Liver (tissue), 9 donors: ENCODE data around the gene MRPS18A. TPM values are rescaled to one million over a fixed set of nuclear protein-coding genes. Genes with fewer than 3 reads are reported as not detected.

Experiments
- DNase-seq: peaks from one replicate; pipeline ENCODE4 v3.0.0-alpha.2; 2017; ENCODE audit warnings: low spot score
- H3K27ac ChIP-seq, 2 donors: one replicate each; pipeline ENCODE4 v1.7.0; 2013; ENCODE audit warnings: inconsistent platforms in 2 of 2, low read length in 2 of 2, control low read depth in 1 of 2, low read depth in 1 of 2, mild to moderate bottlenecking in 1 of 2
- H3K27me3 ChIP-seq, 4 donors: one replicate each; pipeline versions ENCODE4 v1.6.1 to v1.7.0; 2013; ENCODE audit warnings: low read length in 3 of 4, inconsistent platforms in 1 of 4, mild to moderate bottlenecking in 1 of 4, moderate library complexity in 1 of 4; ENCODE audit not compliant: control insufficient read depth in 4 of 4, insufficient read depth in 4 of 4
- H3K36me3 ChIP-seq, 4 donors: one replicate each; pipeline versions ENCODE4 v1.6.1 to v1.7.0; 2013; ENCODE audit warnings: low read length in 3 of 4, mild to moderate bottlenecking in 3 of 4, low read depth in 1 of 4, moderate library complexity in 1 of 4; ENCODE audit not compliant: control insufficient read depth in 4 of 4, insufficient read depth in 3 of 4
- H3K4me1 ChIP-seq, 4 donors: one replicate each; pipeline versions ENCODE4 v1.6.1 to v1.7.0; 2013; ENCODE audit warnings: low read length in 3 of 4, mild to moderate bottlenecking in 3 of 4, moderate library complexity in 1 of 4; ENCODE audit not compliant: control insufficient read depth in 4 of 4, insufficient read depth in 4 of 4
- H3K4me3 ChIP-seq, 3 donors: one replicate each; pipeline versions ENCODE4 v1.6.1 to v1.7.0; 2013; ENCODE audit warnings: low read length in 3 of 3, control low read depth in 1 of 3, low read depth in 1 of 3, mild to moderate bottlenecking in 1 of 3
- H3K9ac ChIP-seq, 2 donors: one replicate each; pipeline ENCODE4 v1.7.0; 2013; ENCODE audit warnings: low read length in 2 of 2, mild to moderate bottlenecking in 2 of 2, moderate library complexity in 2 of 2, control low read depth in 1 of 2, low read depth in 1 of 2
- H3K9me3 ChIP-seq, 4 donors: one replicate each; pipeline versions ENCODE4 v1.6.1 to v1.7.0; 2013; ENCODE audit warnings: low read length in 3 of 4; ENCODE audit not compliant: control insufficient read depth in 4 of 4
- EGR1 ChIP-seq, 2 donors: IDR thresholded peaks; 2 replicates each; pipeline ENCODE4 v1.6.1; 2016 to 2018; ENCODE audit warnings: antibody characterized with exemption in 2 of 2, low read depth in 2 of 2
- FOXA1 ChIP-seq: IDR thresholded peaks from 2 replicates; pipeline ENCODE4 v1.6.1; 2016; ENCODE audit warnings: antibody characterized with exemption
- FOXA2 ChIP-seq: IDR thresholded peaks from 2 replicates; pipeline ENCODE4 v1.6.1; 2016; ENCODE audit warnings: antibody characterized with exemption
- GABPA ChIP-seq, 2 donors: IDR thresholded peaks in 1 of 2; conservative IDR thresholded peaks in 1 of 2; 2 replicates each; pipeline ENCODE4 v1.6.1; 2016; ENCODE audit warnings: antibody characterized with exemption in 2 of 2, mild to moderate bottlenecking in 1 of 2, moderate library complexity in 1 of 2
- HNF4A ChIP-seq, 2 donors: conservative IDR thresholded peaks; 2 replicates each; pipeline ENCODE4 v1.6.1; 2016; ENCODE audit warnings: antibody characterized with exemption in 2 of 2, mild to moderate bottlenecking in 2 of 2
- HNF4G ChIP-seq: IDR thresholded peaks from 2 replicates; pipeline ENCODE4 v1.6.1; 2016; ENCODE audit warnings: antibody characterized with exemption
- JUND ChIP-seq, 2 donors: IDR thresholded peaks; 2 replicates each; pipeline ENCODE4 v1.6.1; 2016; ENCODE audit warnings: antibody characterized with exemption in 2 of 2
- NR2F2 ChIP-seq: IDR thresholded peaks from 2 replicates; pipeline ENCODE4 v1.6.1; 2016; ENCODE audit warnings: antibody characterized with exemption
- RAD21 ChIP-seq, 2 donors: IDR thresholded peaks; 2 replicates each; pipeline ENCODE4 v1.6.1; 2016; ENCODE audit warnings: antibody characterized with exemption in 2 of 2, mild to moderate bottlenecking in 2 of 2
- RXRA ChIP-seq, 2 donors: IDR thresholded peaks; 2 replicates each; pipeline ENCODE4 v1.6.1; 2017 to 2018; ENCODE audit warnings: antibody characterized with exemption in 2 of 2, mild to moderate bottlenecking in 1 of 2
- SP1 ChIP-seq: IDR thresholded peaks from 2 replicates; pipeline ENCODE4 v1.6.1; 2018; ENCODE audit warnings: antibody characterized with exemption, mild to moderate bottlenecking
- TAF1 ChIP-seq: conservative IDR thresholded peaks from 2 replicates; pipeline ENCODE4 v1.6.1; 2016; ENCODE audit warnings: antibody characterized with exemption, mild to moderate bottlenecking
- YY1 ChIP-seq: IDR thresholded peaks from 2 replicates; pipeline ENCODE4 v1.6.1; 2016; ENCODE audit warnings: antibody characterized with exemption, mild to moderate bottlenecking
- WGBS: extraction: QIAGEN DNeasy Blood & Tissue Kit; methylation state at CpG from one replicate; pipeline ENCODE4 v1.1.7; 2013; 5-methylcytosine and 5-hydroxymethylcytosine counted together
- polyA plus RNA-seq, 2 donors: library from polyadenylated mRNA; stranded (reverse) in 1 of 2; unstranded in 1 of 2; fragments of 200-250 nt in 1 of 2; fragments of >200 nt in 1 of 2; fragmentation: Nextera tagmentation in 1 of 2; extraction: Ambion mirVana in 1 of 2; gene quantifications; one replicate each; pipeline versions ENCODE4 v1.2.1 to v1.2.3, GENCODE V29; 2013 to 2015
- total RNA-seq, 2 donors: library from RNA; depleted of rRNA; stranded (reverse); fragments of >200 nt; gene quantifications; one replicate each; pipeline ENCODE4 v1.2.3, GENCODE V29; 2014
- TF ChIP-seq, protein P1 (sequence below): IDR thresholded peaks from 2 replicates; pipeline ENCODE4 v1.6.1; 2016; ENCODE audit warnings: antibody characterized with exemption
- TF ChIP-seq, protein P2 (sequence below): IDR thresholded peaks from 2 replicates; pipeline ENCODE4 v1.6.1; 2016; ENCODE audit warnings: antibody characterized with exemption
- TF ChIP-seq, protein P3 (sequence below): fragments of 150-350 bp; IDR thresholded peaks from 2 replicates; pipeline ENCODE4 v1.5.1; 2017; ENCODE audit warnings: improper control_type of control experiment, low read depth, low read length; ENCODE audit not compliant: missing input control
- TF ChIP-seq, protein P4 (sequence below): IDR thresholded peaks from 2 replicates; pipeline ENCODE4 v1.6.1; 2016; ENCODE audit warnings: antibody characterized with exemption, mild to moderate bottlenecking
- TF ChIP-seq, protein P5 (sequence below): IDR thresholded peaks from 2 replicates; pipeline ENCODE4 v1.6.1; 2016; ENCODE audit warnings: antibody characterized with exemption
- donor health status: healthy.
- donor health status: healthy.
- donor health status: healthy.
- donor health status: healthy.
- donor health status: healthy.

The MRPS18A gene
- total and polyA plus RNA-seq, 4 donors, result 21.5 to 50.5 (median 35.0) TPM

DNA sequence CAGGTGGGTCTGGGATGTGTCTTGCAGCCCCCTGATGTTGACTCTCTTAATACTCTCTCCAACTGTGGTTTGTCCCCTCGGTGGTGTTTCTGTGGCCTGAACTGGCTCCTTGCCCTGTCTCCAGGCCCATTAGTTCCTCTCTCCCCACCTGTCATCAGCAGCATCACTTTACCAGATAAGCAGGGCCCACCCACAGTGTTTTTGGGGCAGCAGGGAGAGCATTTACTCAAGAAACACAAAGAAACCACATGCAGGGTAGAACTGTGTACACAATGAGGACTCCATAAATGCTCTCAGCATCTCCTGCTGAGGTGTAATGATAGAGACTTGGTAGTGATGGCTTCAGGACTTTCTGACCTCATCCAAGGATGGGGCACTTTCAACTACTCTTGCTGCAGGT, 20.2 kb upstream of the MRPS18A start:
- 46% methylated on average over 1 of the region's 1 CpG for WGBS
- H3K9me3 ChIP-seq, result no peaks in the 10 kb centered on the region
- no peak overlapping the region for H3K9ac ChIP-seq
- no peaks in the 10 kb centered on the region for H3K36me3 ChIP-seq
- no peak for DNase-seq
- H3K27me3 ChIP-seq, result peaks cover 0 to 6% (median 0%) of the 10 kb centered on the region in 4 donors
- H3K27ac ChIP-seq, result no peak overlapping the region
- no peak overlapping the region for H3K4me3 ChIP-seq
- TF ChIP-seq GABPA (IDR thresholded peaks at IDR 0.05 in 1 of 2, conservative IDR thresholded peaks at IDR 0.05 in 1 of 2), result no peak
- TF ChIP-seq RXRA (IDR thresholded peaks at IDR 0.05), result no peak
- no peak for TF ChIP-seq FOXA1
- TF ChIP-seq, protein P1, sequence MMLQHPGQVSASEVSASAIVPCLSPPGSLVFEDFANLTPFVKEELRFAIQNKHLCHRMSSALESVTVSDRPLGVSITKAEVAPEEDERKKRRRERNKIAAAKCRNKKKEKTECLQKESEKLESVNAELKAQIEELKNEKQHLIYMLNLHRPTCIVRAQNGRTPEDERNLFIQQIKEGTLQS, result no peak
- TF ChIP-seq JUND (IDR thresholded peaks at IDR 0.05), result no peak
- TF ChIP-seq EGR1 (IDR thresholded peaks at IDR 0.05; ENCODE audit: low read depth in 2 of 2), result no peak
- H3K4me1 ChIP-seq, result no peaks in the 10 kb centered on the region

DNA sequence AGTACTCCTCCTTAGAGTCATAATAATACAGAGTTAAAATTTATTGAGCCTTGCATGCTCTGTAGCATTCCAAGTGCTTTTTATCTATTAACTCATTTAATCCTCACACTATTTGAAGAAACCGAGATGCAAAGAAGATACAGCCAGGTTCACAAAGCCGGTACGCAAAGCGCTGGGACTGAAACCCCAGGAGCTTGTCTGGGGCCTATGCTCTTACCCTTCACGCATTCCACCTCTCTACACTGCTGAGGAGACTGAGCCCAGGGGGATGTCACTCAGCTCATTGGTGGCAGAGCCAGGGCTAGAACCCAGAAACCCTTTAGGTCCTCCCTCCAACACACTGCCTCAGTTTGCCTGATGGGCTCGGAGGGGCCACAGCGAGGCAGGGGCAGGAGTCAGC, 19.7 kb upstream of the MRPS18A start:
- Histone ChIP-seq H3K27ac (no peak overlapping the region), H3K4me3 (no peak overlapping the region), H3K27me3 (peaks cover 0 to 4% (median 0%) of the 10 kb centered on the region in 4 donors), H3K4me1 (no peaks in the 10 kb centered on the region), H3K36me3 (no peaks in the 10 kb centered on the region), H3K9ac (no peak overlapping the region), H3K9me3 (no peaks in the 10 kb centered on the region)
- no peak for DNase-seq
- 93% methylated on average over 7 of the region's 7 CpGs for WGBS
- TF ChIP-seq, protein P1, result no peak
- TF ChIP-seq HNF4A (conservative IDR thresholded peaks at IDR 0.05) (no peak), SP1 (no peak), NR2F2 (no peak), JUND (IDR thresholded peaks at IDR 0.05) (no peak), FOXA1 (no peak), TAF1 (no peak), EGR1 (IDR thresholded peaks at IDR 0.05; ENCODE audit: low read depth in 2 of 2) (no peak), RAD21 (IDR thresholded peaks at IDR 0.05) (no peak), GABPA (IDR thresholded peaks at IDR 0.05 in 1 of 2, conservative IDR thresholded peaks at IDR 0.05 in 1 of 2) (no peak), YY1 (no peak), HNF4G (no peak), FOXA2 (no peak), RXRA (IDR thresholded peaks at IDR 0.05) (no peak)
- TF ChIP-seq, protein P2, sequence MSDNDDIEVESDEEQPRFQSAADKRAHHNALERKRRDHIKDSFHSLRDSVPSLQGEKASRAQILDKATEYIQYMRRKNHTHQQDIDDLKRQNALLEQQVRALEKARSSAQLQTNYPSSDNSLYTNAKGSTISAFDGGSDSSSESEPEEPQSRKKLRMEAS, result no peak
- TF ChIP-seq, protein P3, sequence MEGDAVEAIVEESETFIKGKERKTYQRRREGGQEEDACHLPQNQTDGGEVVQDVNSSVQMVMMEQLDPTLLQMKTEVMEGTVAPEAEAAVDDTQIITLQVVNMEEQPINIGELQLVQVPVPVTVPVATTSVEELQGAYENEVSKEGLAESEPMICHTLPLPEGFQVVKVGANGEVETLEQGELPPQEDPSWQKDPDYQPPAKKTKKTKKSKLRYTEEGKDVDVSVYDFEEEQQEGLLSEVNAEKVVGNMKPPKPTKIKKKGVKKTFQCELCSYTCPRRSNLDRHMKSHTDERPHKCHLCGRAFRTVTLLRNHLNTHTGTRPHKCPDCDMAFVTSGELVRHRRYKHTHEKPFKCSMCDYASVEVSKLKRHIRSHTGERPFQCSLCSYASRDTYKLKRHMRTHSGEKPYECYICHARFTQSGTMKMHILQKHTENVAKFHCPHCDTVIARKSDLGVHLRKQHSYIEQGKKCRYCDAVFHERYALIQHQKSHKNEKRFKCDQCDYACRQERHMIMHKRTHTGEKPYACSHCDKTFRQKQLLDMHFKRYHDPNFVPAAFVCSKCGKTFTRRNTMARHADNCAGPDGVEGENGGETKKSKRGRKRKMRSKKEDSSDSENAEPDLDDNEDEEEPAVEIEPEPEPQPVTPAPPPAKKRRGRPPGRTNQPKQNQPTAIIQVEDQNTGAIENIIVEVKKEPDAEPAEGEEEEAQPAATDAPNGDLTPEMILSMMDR, result no peak
- TF ChIP-seq, protein P4, sequence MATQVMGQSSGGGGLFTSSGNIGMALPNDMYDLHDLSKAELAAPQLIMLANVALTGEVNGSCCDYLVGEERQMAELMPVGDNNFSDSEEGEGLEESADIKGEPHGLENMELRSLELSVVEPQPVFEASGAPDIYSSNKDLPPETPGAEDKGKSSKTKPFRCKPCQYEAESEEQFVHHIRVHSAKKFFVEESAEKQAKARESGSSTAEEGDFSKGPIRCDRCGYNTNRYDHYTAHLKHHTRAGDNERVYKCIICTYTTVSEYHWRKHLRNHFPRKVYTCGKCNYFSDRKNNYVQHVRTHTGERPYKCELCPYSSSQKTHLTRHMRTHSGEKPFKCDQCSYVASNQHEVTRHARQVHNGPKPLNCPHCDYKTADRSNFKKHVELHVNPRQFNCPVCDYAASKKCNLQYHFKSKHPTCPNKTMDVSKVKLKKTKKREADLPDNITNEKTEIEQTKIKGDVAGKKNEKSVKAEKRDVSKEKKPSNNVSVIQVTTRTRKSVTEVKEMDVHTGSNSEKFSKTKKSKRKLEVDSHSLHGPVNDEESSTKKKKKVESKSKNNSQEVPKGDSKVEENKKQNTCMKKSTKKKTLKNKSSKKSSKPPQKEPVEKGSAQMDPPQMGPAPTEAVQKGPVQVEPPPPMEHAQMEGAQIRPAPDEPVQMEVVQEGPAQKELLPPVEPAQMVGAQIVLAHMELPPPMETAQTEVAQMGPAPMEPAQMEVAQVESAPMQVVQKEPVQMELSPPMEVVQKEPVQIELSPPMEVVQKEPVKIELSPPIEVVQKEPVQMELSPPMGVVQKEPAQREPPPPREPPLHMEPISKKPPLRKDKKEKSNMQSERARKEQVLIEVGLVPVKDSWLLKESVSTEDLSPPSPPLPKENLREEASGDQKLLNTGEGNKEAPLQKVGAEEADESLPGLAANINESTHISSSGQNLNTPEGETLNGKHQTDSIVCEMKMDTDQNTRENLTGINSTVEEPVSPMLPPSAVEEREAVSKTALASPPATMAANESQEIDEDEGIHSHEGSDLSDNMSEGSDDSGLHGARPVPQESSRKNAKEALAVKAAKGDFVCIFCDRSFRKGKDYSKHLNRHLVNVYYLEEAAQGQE, result no peak
- TF ChIP-seq, protein P5, sequence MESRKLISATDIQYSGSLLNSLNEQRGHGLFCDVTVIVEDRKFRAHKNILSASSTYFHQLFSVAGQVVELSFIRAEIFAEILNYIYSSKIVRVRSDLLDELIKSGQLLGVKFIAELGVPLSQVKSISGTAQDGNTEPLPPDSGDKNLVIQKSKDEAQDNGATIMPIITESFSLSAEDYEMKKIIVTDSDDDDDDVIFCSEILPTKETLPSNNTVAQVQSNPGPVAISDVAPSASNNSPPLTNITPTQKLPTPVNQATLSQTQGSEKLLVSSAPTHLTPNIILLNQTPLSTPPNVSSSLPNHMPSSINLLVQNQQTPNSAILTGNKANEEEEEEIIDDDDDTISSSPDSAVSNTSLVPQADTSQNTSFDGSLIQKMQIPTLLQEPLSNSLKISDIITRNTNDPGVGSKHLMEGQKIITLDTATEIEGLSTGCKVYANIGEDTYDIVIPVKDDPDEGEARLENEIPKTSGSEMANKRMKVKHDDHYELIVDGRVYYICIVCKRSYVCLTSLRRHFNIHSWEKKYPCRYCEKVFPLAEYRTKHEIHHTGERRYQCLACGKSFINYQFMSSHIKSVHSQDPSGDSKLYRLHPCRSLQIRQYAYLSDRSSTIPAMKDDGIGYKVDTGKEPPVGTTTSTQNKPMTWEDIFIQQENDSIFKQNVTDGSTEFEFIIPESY, result no peak
